PC-3 (cell line): Measurements from ENCODE around the gene DST. TPM values are rescaled to one million over a fixed set of nuclear protein-coding genes. Genes with fewer than 3 reads are reported as not detected.
A peak's percentile ranks its signal among the peaks of the same experiment; 100 is the strongest.

ENCODE experiments used
- ATAC-seq: fragments of 200-7000 bp; cut with Tn5 transposase; 2 replicates; pipeline ENCODE4 v1.9.1; 2020; ENCODE audit warnings: mild to moderate bottlenecking, moderate library complexity
- BruUV-seq: library from RNA; stranded (reverse); fragments of 400-500 nt; replicated peaks from 2 replicates; lab custom pipeline; 2021; lab: Mats Ljungman, UMichigan
- CTCF ChIA-PET: fragments of 300-600 bp; sonication (Branson Sonifier 250); formaldehyde crosslinking; loops from one replicate; lab custom pipeline; 2022; ENCODE audit warnings: antibody characterized with exemption; lab: Charles Lee
- POLR2A ChIA-PET: fragments of 300-600 bp; sonication (Branson Sonifier 250); formaldehyde crosslinking; loops from one replicate; lab custom pipeline; 2022; ENCODE audit warnings: antibody characterized with exemption; ENCODE audit not compliant: unreplicated experiment; lab: Charles Lee
- DNase-seq: peaks from one replicate; pipeline ENCODE4 v3.0.0-alpha.2; 2015
- H2AFZ ChIP-seq: fragments of 300-600 bp; sonication (generic); 2 replicates; pipeline ENCODE4 v1.6.0; 2016; ENCODE audit warnings: antibody characterized with exemption, low read length
- H3F3A ChIP-seq: fragments of 300-600 bp; sonication (generic); one replicate; pipeline ENCODE4 v1.6.0; 2017; ENCODE audit warnings: antibody characterized with exemption, low read length, control low read depth, mild to moderate bottlenecking; ENCODE audit not compliant: unreplicated experiment
- H3K27ac ChIP-seq: fragments of 300-600 bp; sonication (generic); 2 replicates; pipeline ENCODE4 v1.5.1; 2016; ENCODE audit warnings: mild to moderate bottlenecking, low read length
- H3K27me3 ChIP-seq: fragments of 300-600 bp; sonication (generic); 2 replicates; pipeline ENCODE4 v1.6.1; 2016; ENCODE audit warnings: low read length, mixed read lengths
- H3K36me3 ChIP-seq: fragments of 300-600 bp; sonication (generic); 2 replicates; pipeline ENCODE4 v1.6.1; 2016; ENCODE audit warnings: low read depth, mixed run types, low read length, mixed read lengths
- H3K4me1 ChIP-seq: fragments of 300-600 bp; sonication (generic); 2 replicates; pipeline ENCODE4 v1.5.1; 2016; ENCODE audit warnings: low read length; ENCODE audit not compliant: insufficient read depth
- H3K4me2 ChIP-seq: fragments of 300-600 bp; sonication (generic); 2 replicates; pipeline ENCODE4 v1.6.0; 2016; ENCODE audit warnings: low read length
- H3K4me3 ChIP-seq: fragments of 300-600 bp; sonication (generic); 2 replicates; pipeline ENCODE4 v1.5.1; 2016; ENCODE audit warnings: mild to moderate bottlenecking, low read length, mixed read lengths
- H3K79me2 ChIP-seq: fragments of 300-600 bp; sonication (generic); 2 replicates; pipeline ENCODE4 v1.6.1; 2017; ENCODE audit warnings: low read length, mixed read lengths
- H3K9ac ChIP-seq: fragments of 300-600 bp; sonication (generic); 2 replicates; pipeline ENCODE4 v1.6.0; 2016; ENCODE audit warnings: mild to moderate bottlenecking, low read length
- H3K9me2 ChIP-seq: fragments of 300-600 bp; sonication (generic); replicated peaks from 2 replicates; pipeline ENCODE4 v1.6.1; 2016; ENCODE audit warnings: mixed run types, low read length, mixed read lengths
- H3K9me3 ChIP-seq: fragments of 300-600 bp; sonication (generic); 2 replicates; pipeline ENCODE4 v1.6.1; 2016; ENCODE audit warnings: low read length, mixed read lengths
- H4K20me1 ChIP-seq: fragments of 300-600 bp; sonication (generic); 2 replicates; pipeline ENCODE4 v1.6.1; 2016; ENCODE audit warnings: low read length, mixed read lengths
- CTCF ChIP-seq: fragments of 300-600 bp; sonication (generic); conservative IDR thresholded peaks from 2 replicates; pipeline ENCODE4 v1.5.1; 2017; ENCODE audit warnings: antibody characterized with exemption, low read depth, mild to moderate bottlenecking, low read length
- EZH2 ChIP-seq: fragments of 300-600 bp; sonication (generic); IDR thresholded peaks from one replicate; pipeline ENCODE4 v1.6.1; 2017; ENCODE audit warnings: antibody characterized with exemption, mild to moderate bottlenecking, low read length; ENCODE audit not compliant: unreplicated experiment
- EZH2phosphoT487 ChIP-seq: fragments of 300-600 bp; sonication (generic); IDR thresholded peaks from 2 replicates; pipeline ENCODE4 v1.6.1; 2018; ENCODE audit warnings: mild to moderate bottlenecking, antibody characterized with exemption, low read length, borderline replicate concordance
- intact Hi-C: fragments of 100-400 bp; cut with micrococcal nuclease; formaldehyde crosslinking; loops from 2 replicates; pipeline ENCODE4 v1.9.0; 2023
- total RNA-seq: library from RNA; depleted of rRNA; stranded (reverse); fragments of >200 nt; gene quantifications from 2 replicates; pipeline ENCODE4 v1.2.3, GENCODE V29; 2014

DST gene
- total RNA-seq, 1 experiment from 2014 or later = 81.5 TPM

- no peaks in the 10 kb centered on the region for H3K9me2 ChIP-seq
- ATAC-seq (no peak), DNase-seq (no peak)
- ChIA-PET POLR2A (no interaction called here), CTCF (no interaction called here)
- H3K9ac ChIP-seq = no peak overlapping the region
- H3K4me2 ChIP-seq = no peak overlapping the region
- intact Hi-C loops = no loop called here
- H3K4me1 ChIP-seq = peaks cover 28% of the 10 kb centered on the region
- BruUV-seq = no TSS peak
- no peaks in the 10 kb centered on the region for H3K27me3 ChIP-seq
- H4K20me1 ChIP-seq = no peaks in the 10 kb centered on the region
- TF ChIP-seq EZH2phosphoT487 (no peak), EZH2 (no peak), CTCF (no peak)
- peaks cover 11% of the 10 kb centered on the region for H3F3A ChIP-seq
- no peak overlapping the region for H2AFZ ChIP-seq
- H3K9me3 ChIP-seq = no peaks in the 10 kb centered on the region
- H3K4me3 ChIP-seq = no peak overlapping the region
- H3K27ac ChIP-seq = no peak overlapping the region
- H3K79me2 ChIP-seq = no peaks in the 10 kb centered on the region
- peaks cover 27% of the 10 kb centered on the region for H3K36me3 ChIP-seq
Measured at GRCh38 chr6:56480654-56481337, 161.9 kb downstream of the DST start.

GRCh38 chr6:56480246-56480645 is 162.4 kb downstream of the DST start:
- BruUV-seq = no TSS peak
- intact Hi-C loops = no loop called here
- POLR2A ChIA-PET = no interaction called here

More at GRCh38 chr6:56480246-56480645, 162.4 kb downstream of the DST start:
- Histone ChIP-seq H3K9me2 (no peaks in the 10 kb centered on the region), H3K79me2 (no peaks in the 10 kb centered on the region), H3K4me3 (no peak overlapping the region), H2AFZ (no peak overlapping the region), H3K4me1 (peaks cover 23% of the 10 kb centered on the region), H3K9me3 (no peaks in the 10 kb centered on the region), H4K20me1 (no peaks in the 10 kb centered on the region), H3K27me3 (no peaks in the 10 kb centered on the region), H3F3A (peaks cover 11% of the 10 kb centered on the region), H3K27ac (no peak overlapping the region), H3K36me3 (peaks cover 31% of the 10 kb centered on the region), H3K9ac (no peak overlapping the region), H3K4me2 (no peak overlapping the region)
- ATAC-seq (no peak), DNase-seq (peak; percentile 34)
- no peak for TF ChIP-seq EZH2phosphoT487
- TF ChIP-seq EZH2 = no peak
- TF ChIP-seq CTCF = no peak
- CTCF ChIA-PET = no interaction called here
